ENCODE data around the gene MUC5B.

Gene MUC5B

GRCh38 chr11:1296287-1296686 is 73.4 kb downstream of the MUC5B start:
- FAIRE-seq: no peak
- no peak for DNase-seq (ENCODE audit: low spot score)

GRCh38 chr11:1297011-1297575 is 74.2 kb downstream of the MUC5B start:
- FAIRE-seq: no peak
- DNase-seq (ENCODE audit: low spot score): no peak

- DNase-seq (ENCODE audit: low spot score) (no peak), FAIRE-seq (no peak)
Observed at GRCh38 chr11:1297576-1298473, 75.0 kb downstream of the MUC5B start.

GRCh38 chr11:1298695-1299492 is 76.0 kb downstream of the MUC5B start:
- FAIRE-seq (no peak), DNase-seq (ENCODE audit: low spot score) (no peak)

- FAIRE-seq: no peak
- DNase-seq (ENCODE audit: low spot score): no peak
Observed at GRCh38 chr11:1299621-1300020, 76.8 kb downstream of the MUC5B start.

GRCh38 chr11:1300121-1300520 is 77.3 kb downstream of the MUC5B start:
- FAIRE-seq: no peak

GRCh38 chr11:1300569-1301187 is 77.8 kb downstream of the MUC5B start:
- no peak for FAIRE-seq
- DNase-seq (ENCODE audit: low spot score): no peak

More at GRCh38 chr11:1300121-1300520, 77.3 kb downstream of the MUC5B start:
- DNase-seq (ENCODE audit: low spot score): no peak

- FAIRE-seq (no peak), DNase-seq (ENCODE audit: low spot score) (no peak)
Observed at GRCh38 chr11:1301220-1302000, 78.5 kb downstream of the MUC5B start.

- FAIRE-seq: no peak
Observed at GRCh38 chr11:1302041-1302460, 79.2 kb downstream of the MUC5B start.

GRCh38 chr11:1302461-1303125 is 79.7 kb downstream of the MUC5B start:
- no peak for FAIRE-seq

More at GRCh38 chr11:1302041-1302460, 79.2 kb downstream of the MUC5B start:
- DNase-seq (ENCODE audit: low spot score): no peak

GRCh38 chr11:1303126-1303821 is 80.4 kb downstream of the MUC5B start:
- DNase-seq (ENCODE audit: low spot score) (no peak), FAIRE-seq (no peak)

More at GRCh38 chr11:1302461-1303125, 79.7 kb downstream of the MUC5B start:
- DNase-seq (ENCODE audit: low spot score): no peak

- FAIRE-seq: no peak
- DNase-seq (ENCODE audit: low spot score): no peak
Observed at GRCh38 chr11:1303973-1304372, 81.1 kb downstream of the MUC5B start.

- no peak for DNase-seq (ENCODE audit: low spot score)
- FAIRE-seq: no peak
Observed at GRCh38 chr11:1304380-1304779, 81.5 kb downstream of the MUC5B start.

GRCh38 chr11:1305063-1305495 is 82.2 kb downstream of the MUC5B start:
- FAIRE-seq: no peak
- DNase-seq (ENCODE audit: low spot score): no peak

GRCh38 chr11:1305501-1306056 is 82.7 kb downstream of the MUC5B start:
- no peak for DNase-seq (ENCODE audit: low spot score)
- no peak for FAIRE-seq

GRCh38 chr11:1306186-1307162 is 83.6 kb downstream of the MUC5B start:
- FAIRE-seq (no peak), DNase-seq (ENCODE audit: low spot score) (no peak)

- DNase-seq (ENCODE audit: low spot score): no peak
Observed at GRCh38 chr11:1307163-1307870, 84.5 kb downstream of the MUC5B start.

More at GRCh38 chr11:1307163-1307870, 84.5 kb downstream of the MUC5B start:
- no peak for FAIRE-seq

All from urothelium cell line (cell line).